ENCODE measurements around the gene PEX10.

PEX10 gene

GRCh38 chr1:2360588-2361364 lies 51.6 kb downstream of the PEX10 start:
- Histone ChIP-seq H3K9me3 (ENCODE audit: insufficient read depth, low read length, severe bottlenecking) (no peaks in the 10 kb centered on the region), H3K4me1 (ENCODE audit: insufficient read depth, low read length) (no peaks in the 10 kb centered on the region), H3K79me2 (ENCODE audit: insufficient read depth, low read length) (no peaks in the 10 kb centered on the region), H3K27ac (ENCODE audit: low read length) (no peak overlapping the region), H3K9ac (ENCODE audit: low read depth, low read length) (no peak overlapping the region), H3K27me3 (ENCODE audit: insufficient read depth, low read length, poor library complexity) (no peaks in the 10 kb centered on the region), H2AFZ (ENCODE audit: low read depth, low read length) (no peak overlapping the region), H4K20me1 (ENCODE audit: insufficient read depth, low read length) (no peaks in the 10 kb centered on the region), H3K4me3 (ENCODE audit: low read depth in 1 of 2, low read length in 2 of 2) (no peak overlapping the region), H3K36me3 (ENCODE audit: insufficient read depth, low read length) (no peaks in the 10 kb centered on the region), H3K4me2 (ENCODE audit: insufficient read depth, low read length) (no peak overlapping the region)
- DNase-seq (no peak), ATAC-seq (ENCODE audit: insufficient read depth, low read depth) (no peak)
- TF ChIP-seq CTCF (IDR thresholded peaks at IDR 0.05; ENCODE audit: borderline replicate concordance, extremely low read depth, low read length, poor library complexity, severe bottlenecking) (no peak), EZH2 (IDR thresholded peaks at IDR 0.05; ENCODE audit: borderline replicate concordance, low read depth, low read length, severe bottlenecking) (no peak)

- Histone ChIP-seq H3K9me3 (ENCODE audit: insufficient read depth, low read length, severe bottlenecking) (no peaks in the 10 kb centered on the region), H3K36me3 (ENCODE audit: insufficient read depth, low read length) (no peaks in the 10 kb centered on the region), H2AFZ (ENCODE audit: low read depth, low read length) (no peak overlapping the region), H3K4me3 (ENCODE audit: low read depth in 1 of 2, low read length in 2 of 2) (no peak overlapping the region), H3K4me2 (ENCODE audit: insufficient read depth, low read length) (no peak overlapping the region), H3K79me2 (ENCODE audit: insufficient read depth, low read length) (no peaks in the 10 kb centered on the region), H3K4me1 (ENCODE audit: insufficient read depth, low read length) (no peaks in the 10 kb centered on the region), H4K20me1 (ENCODE audit: insufficient read depth, low read length) (no peaks in the 10 kb centered on the region), H3K27me3 (ENCODE audit: insufficient read depth, low read length, poor library complexity) (no peaks in the 10 kb centered on the region), H3K9ac (ENCODE audit: low read depth, low read length) (no peak overlapping the region), H3K27ac (ENCODE audit: low read length) (no peak overlapping the region)
- ATAC-seq (ENCODE audit: insufficient read depth, low read depth), result no peak
- TF ChIP-seq EZH2 (IDR thresholded peaks at IDR 0.05; ENCODE audit: borderline replicate concordance, low read depth, low read length, severe bottlenecking), result no peak
- no peak for TF ChIP-seq CTCF (IDR thresholded peaks at IDR 0.05; ENCODE audit: borderline replicate concordance, extremely low read depth, low read length, poor library complexity, severe bottlenecking)
- DNase-seq, result no peak
Measured at GRCh38 chr1:2358651-2359640, 53.4 kb downstream of the PEX10 start.

DNA sequence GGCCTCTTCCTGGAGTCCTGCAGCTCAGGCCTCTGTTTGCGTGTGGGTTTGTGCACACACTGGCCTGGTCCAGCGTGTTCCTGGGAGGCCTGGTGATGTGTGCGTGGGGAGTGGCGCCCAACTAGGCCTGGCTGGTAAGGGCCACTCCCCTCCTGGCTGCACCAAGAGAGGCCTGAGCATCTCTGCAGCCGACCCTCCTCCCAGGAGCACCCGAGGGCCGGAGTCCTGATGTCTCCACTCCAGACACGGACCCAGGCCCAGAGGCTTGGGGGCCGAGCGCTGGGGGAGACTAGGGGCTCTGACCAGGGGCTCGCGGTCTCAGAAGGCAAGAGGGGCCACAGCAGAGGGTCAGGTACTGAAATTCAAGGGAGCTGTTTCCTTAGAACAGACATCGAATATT lies 54.3 kb downstream of the PEX10 start:
- no peak overlapping the region for H2AFZ ChIP-seq (ENCODE audit: low read depth, low read length)
- no peak overlapping the region for H3K27ac ChIP-seq (ENCODE audit: low read length)
- H3K27me3 ChIP-seq (ENCODE audit: insufficient read depth, low read length, poor library complexity), result no peaks in the 10 kb centered on the region
- no peak overlapping the region for H3K9ac ChIP-seq (ENCODE audit: low read depth, low read length)
- TF ChIP-seq EZH2 (IDR thresholded peaks at IDR 0.05; ENCODE audit: borderline replicate concordance, low read depth, low read length, severe bottlenecking) (no peak), CTCF (IDR thresholded peaks at IDR 0.05; ENCODE audit: borderline replicate concordance, extremely low read depth, low read length, poor library complexity, severe bottlenecking) (no peak)
- DNase-seq (no peak), ATAC-seq (ENCODE audit: insufficient read depth, low read depth) (no peak)
- no peaks in the 10 kb centered on the region for H3K4me1 ChIP-seq (ENCODE audit: insufficient read depth, low read length)
- no peak overlapping the region for H3K4me2 ChIP-seq (ENCODE audit: insufficient read depth, low read length)
- no peaks in the 10 kb centered on the region for H3K79me2 ChIP-seq (ENCODE audit: insufficient read depth, low read length)
- no peaks in the 10 kb centered on the region for H3K9me3 ChIP-seq (ENCODE audit: insufficient read depth, low read length, severe bottlenecking)
- H3K4me3 ChIP-seq (ENCODE audit: low read depth in 1 of 2, low read length in 2 of 2), result no peak overlapping the region
- H4K20me1 ChIP-seq (ENCODE audit: insufficient read depth, low read length), result no peaks in the 10 kb centered on the region
- H3K36me3 ChIP-seq (ENCODE audit: insufficient read depth, low read length), result no peaks in the 10 kb centered on the region

Measured in DND-41 (cell line).